Loucy (cell line): Measurements from ENCODE around the gene NRXN3.

Source experiments
- H2AFZ ChIP-seq: fragments of 200-600 bp; sonication (generic); 2 replicates; pipeline ENCODE4 v1.6.0; 2016; ENCODE audit warnings: antibody characterized with exemption, mild to moderate bottlenecking, low read length, moderate library complexity
- H3F3A ChIP-seq: fragments of 200-600 bp; 2 replicates; pipeline ENCODE4 v1.6.0; 2016; ENCODE audit warnings: antibody characterized with exemption, low read depth, mild to moderate bottlenecking
- H3K27me3 ChIP-seq: fragments of 200-600 bp; sonication (generic); 2 replicates; pipeline ENCODE4 v1.6.1; 2014; ENCODE audit warnings: low read length, mild to moderate bottlenecking; ENCODE audit not compliant: insufficient read depth, poor library complexity, severe bottlenecking
- H3K36me3 ChIP-seq: fragments of 200-600 bp; sonication (generic); 2 replicates; pipeline ENCODE4 v1.6.1; 2016; ENCODE audit warnings: low read length; ENCODE audit not compliant: insufficient read depth
- H3K4me1 ChIP-seq: fragments of 200-600 bp; sonication (generic); 2 replicates; pipeline ENCODE4 v1.5.1; 2014; ENCODE audit warnings: low read length, mild to moderate bottlenecking; ENCODE audit not compliant: insufficient read depth, poor library complexity, severe bottlenecking
- H3K4me2 ChIP-seq: fragments of 200-600 bp; sonication (generic); 2 replicates; pipeline ENCODE4 v1.6.0; 2014; ENCODE audit warnings: antibody characterized with exemption, low read length, low read depth, mild to moderate bottlenecking; ENCODE audit not compliant: poor library complexity, severe bottlenecking
- H3K4me3 ChIP-seq: fragments of 200-600 bp; sonication (generic); 2 replicates; pipeline ENCODE4 v1.5.1; 2014; ENCODE audit warnings: low read length, mild to moderate bottlenecking, mixed read lengths; ENCODE audit not compliant: poor library complexity, severe bottlenecking
- H3K79me2 ChIP-seq: fragments of 200-600 bp; sonication (generic); 2 replicates; pipeline ENCODE4 v1.6.1; 2014; ENCODE audit warnings: low read length; ENCODE audit not compliant: insufficient read depth
- H3K9ac ChIP-seq: fragments of 200-600 bp; sonication (generic); 2 replicates; pipeline ENCODE4 v1.6.0; 2014; ENCODE audit warnings: mild to moderate bottlenecking, low read depth, low read length, moderate library complexity; ENCODE audit not compliant: poor library complexity, severe bottlenecking
- H3K9me2 ChIP-seq: fragments of 200-600 bp; sonication (generic); replicated peaks from 2 replicates; pipeline ENCODE4 v1.6.1; 2016; ENCODE audit warnings: low read depth, low read length, mixed read lengths
- H3K9me3 ChIP-seq: fragments of 200-600 bp; sonication (generic); 2 replicates; pipeline ENCODE4 v1.6.1; 2014; ENCODE audit warnings: mild to moderate bottlenecking, antibody characterized with exemption, low read length, low read depth; ENCODE audit not compliant: insufficient read depth
- H4K20me1 ChIP-seq: fragments of 200-600 bp; sonication (generic); 2 replicates; pipeline ENCODE4 v1.6.0; 2014; ENCODE audit warnings: antibody characterized with exemption, low read length, mild to moderate bottlenecking; ENCODE audit not compliant: insufficient read depth, poor library complexity, severe bottlenecking
- CTCF ChIP-seq: fragments of 200-600 bp; sonication (generic); conservative IDR thresholded peaks from 2 replicates; pipeline ENCODE4 v1.5.1; 2014; ENCODE audit warnings: mild to moderate bottlenecking, antibody characterized with exemption, low read length
- EZH2phosphoT487 ChIP-seq: fragments of 200-600 bp; IDR thresholded peaks from 2 replicates; pipeline ENCODE4 v1.6.1; 2018; ENCODE audit warnings: antibody characterized with exemption, mild to moderate bottlenecking, moderate library complexity, borderline replicate concordance

The NRXN3 gene

GRCh38 chr14:79091381-79091963 is 921.3 kb downstream of the NRXN3 start:
- no peak overlapping the region for H3K4me2 ChIP-seq
- H3K9me2 ChIP-seq: no peaks in the 10 kb centered on the region
- no peak overlapping the region for H3K9ac ChIP-seq
- H3F3A ChIP-seq: no peaks in the 10 kb centered on the region
- no peaks in the 10 kb centered on the region for H4K20me1 ChIP-seq
- H2AFZ ChIP-seq: no peak overlapping the region
- no peaks in the 10 kb centered on the region for H3K79me2 ChIP-seq
- no peaks in the 10 kb centered on the region for H3K27me3 ChIP-seq
- no peak for TF ChIP-seq CTCF
- TF ChIP-seq EZH2phosphoT487: no peak
- no peaks in the 10 kb centered on the region for H3K4me1 ChIP-seq
- no peaks in the 10 kb centered on the region for H3K9me3 ChIP-seq
- H3K36me3 ChIP-seq: no peaks in the 10 kb centered on the region
- no peak overlapping the region for H3K4me3 ChIP-seq

GRCh38 chr14:79093531-79093930 is 923.4 kb downstream of the NRXN3 start:
- TF ChIP-seq EZH2phosphoT487 (no peak), CTCF (no peak)
- Histone ChIP-seq H2AFZ (no peak overlapping the region), H3K4me1 (no peaks in the 10 kb centered on the region), H4K20me1 (no peaks in the 10 kb centered on the region), H3K36me3 (no peaks in the 10 kb centered on the region), H3K9me2 (no peaks in the 10 kb centered on the region), H3K27me3 (no peaks in the 10 kb centered on the region), H3K79me2 (no peaks in the 10 kb centered on the region), H3K4me2 (no peak overlapping the region), H3K9me3 (no peaks in the 10 kb centered on the region), H3F3A (no peaks in the 10 kb centered on the region), H3K4me3 (no peak overlapping the region), H3K9ac (no peak overlapping the region)

GRCh38 chr14:79094951-79095350 is 924.8 kb downstream of the NRXN3 start:
- Histone ChIP-seq H2AFZ (no peak overlapping the region), H3F3A (no peaks in the 10 kb centered on the region), H3K9ac (no peak overlapping the region), H3K4me1 (no peaks in the 10 kb centered on the region), H3K9me2 (no peaks in the 10 kb centered on the region), H3K9me3 (no peaks in the 10 kb centered on the region), H4K20me1 (no peaks in the 10 kb centered on the region), H3K4me3 (no peak overlapping the region), H3K27me3 (no peaks in the 10 kb centered on the region), H3K79me2 (no peaks in the 10 kb centered on the region), H3K36me3 (no peaks in the 10 kb centered on the region), H3K4me2 (no peak overlapping the region)
- TF ChIP-seq EZH2phosphoT487: no peak
- TF ChIP-seq CTCF: no peak
